8988T (cell line): Measurements from ENCODE around the gene IFT20.
"Not testable (repeated sequence)": the region's sequence is repeated elsewhere in the genome, so short reads cannot be mapped to it uniquely, and the experiment has no call there.

ENCODE experiments used
- DNase-seq: peaks from one replicate; pipeline ENCODE4 v3.0.0; 2011

The IFT20 gene

GRCh38 chr17:28363776-28364650 is 28.7 kb upstream of the IFT20 start:
- no peak for DNase-seq

- DNase-seq, result no peak
Measured at GRCh38 chr17:28363186-28363585, 27.9 kb upstream of the IFT20 start.

- DNase-seq, result no peak
Measured at GRCh38 chr17:28357901-28358197, 22.6 kb upstream of the IFT20 start.

GRCh38 chr17:28357061-28357900 is 22.0 kb upstream of the IFT20 start, which contains the start of gene POLDIP2:
Gene POLDIP2 (minus strand): TSS chr17:28357527. CDS start chr17:28357448, 79 bp downstream.
- peak; percentile 96 for DNase-seq

GRCh38 chr17:28350271-28350670 is 15.0 kb upstream of the IFT20 start:
- no peak for DNase-seq

- no peak for DNase-seq
Measured at GRCh38 chr17:28348979-28349378, 13.7 kb upstream of the IFT20 start.

GRCh38 chr17:28347261-28347891 is 12.1 kb upstream of the IFT20 start:
- peak; percentile 71 for DNase-seq

- no peak for DNase-seq
Measured at GRCh38 chr17:28346746-28347246, 11.5 kb upstream of the IFT20 start.

- DNase-seq, result no peak
Measured at GRCh38 chr17:28346199-28346580, 10.9 kb upstream of the IFT20 start.

- no peak for DNase-seq
Measured at GRCh38 chr17:28345419-28346198, 10.3 kb upstream of the IFT20 start.

- DNase-seq, result no peak
Measured at GRCh38 chr17:28344435-28344901, 9.2 kb upstream of the IFT20 start.

- DNase-seq, result no peak
Measured at GRCh38 chr17:28344011-28344410, 8.7 kb upstream of the IFT20 start.

- DNase-seq, result no peak
Measured at GRCh38 chr17:28343491-28343932, 8.2 kb upstream of the IFT20 start.

- DNase-seq, result no peak
Measured at GRCh38 chr17:28342313-28342712, 7.0 kb upstream of the IFT20 start.

- no peak for DNase-seq
Measured at GRCh38 chr17:28341516-28341915, 6.2 kb upstream of the IFT20 start.

- DNase-seq, result no peak
Measured at GRCh38 chr17:28340374-28340773, 5.1 kb upstream of the IFT20 start.

- DNase-seq, result no peak
Measured at GRCh38 chr17:28339431-28339830, 4.2 kb upstream of the IFT20 start.

- DNase-seq, result not testable (repeated sequence)
Measured at GRCh38 chr17:28338769-28339212, 3.5 kb upstream of the IFT20 start.

GRCh38 chr17:28338056-28338768 is 2.9 kb upstream of the IFT20 start:
- DNase-seq, result no peak

- DNase-seq, result no peak
Measured at GRCh38 chr17:28335959-28336871, 943 bp upstream of the IFT20 start.
